ENCODE measurements around the gene FBXL7.

Gene FBXL7

GRCh38 chr5:15489571-15490235 lies 10.3 kb upstream of the FBXL7 start:
- FAIRE-seq (no peak), DNase-seq (ENCODE audit: insufficient read length, low spot score) (no peak)
- no peak for TF ChIP-seq POLR2A (IDR thresholded peaks at IDR 0.05; ENCODE audit: low read depth, low read length)

GRCh38 chr5:15492545-15492944 lies 7.4 kb upstream of the FBXL7 start:
- no peak for TF ChIP-seq POLR2A (IDR thresholded peaks at IDR 0.05; ENCODE audit: low read depth, low read length)
- FAIRE-seq, result no peak

GRCh38 chr5:15493501-15493900 lies 6.5 kb upstream of the FBXL7 start:
- DNase-seq (ENCODE audit: insufficient read length, low spot score) (no peak), FAIRE-seq (no peak)
- no peak for TF ChIP-seq POLR2A (IDR thresholded peaks at IDR 0.05; ENCODE audit: low read depth, low read length)

More at GRCh38 chr5:15492545-15492944, 7.4 kb upstream of the FBXL7 start:
- no peak for DNase-seq (ENCODE audit: insufficient read length, low spot score)

GRCh38 chr5:15495026-15495425 lies 5.0 kb upstream of the FBXL7 start:
- DNase-seq (ENCODE audit: insufficient read length, low spot score) (no peak), FAIRE-seq (no peak)
- TF ChIP-seq POLR2A (IDR thresholded peaks at IDR 0.05; ENCODE audit: low read depth, low read length), result no peak

- DNase-seq (ENCODE audit: insufficient read length, low spot score), result no peak
- no peak for TF ChIP-seq POLR2A (IDR thresholded peaks at IDR 0.05; ENCODE audit: low read depth, low read length)
- FAIRE-seq, result no peak
Measured at GRCh38 chr5:15496886-15497285, 3.1 kb upstream of the FBXL7 start.

DNA sequence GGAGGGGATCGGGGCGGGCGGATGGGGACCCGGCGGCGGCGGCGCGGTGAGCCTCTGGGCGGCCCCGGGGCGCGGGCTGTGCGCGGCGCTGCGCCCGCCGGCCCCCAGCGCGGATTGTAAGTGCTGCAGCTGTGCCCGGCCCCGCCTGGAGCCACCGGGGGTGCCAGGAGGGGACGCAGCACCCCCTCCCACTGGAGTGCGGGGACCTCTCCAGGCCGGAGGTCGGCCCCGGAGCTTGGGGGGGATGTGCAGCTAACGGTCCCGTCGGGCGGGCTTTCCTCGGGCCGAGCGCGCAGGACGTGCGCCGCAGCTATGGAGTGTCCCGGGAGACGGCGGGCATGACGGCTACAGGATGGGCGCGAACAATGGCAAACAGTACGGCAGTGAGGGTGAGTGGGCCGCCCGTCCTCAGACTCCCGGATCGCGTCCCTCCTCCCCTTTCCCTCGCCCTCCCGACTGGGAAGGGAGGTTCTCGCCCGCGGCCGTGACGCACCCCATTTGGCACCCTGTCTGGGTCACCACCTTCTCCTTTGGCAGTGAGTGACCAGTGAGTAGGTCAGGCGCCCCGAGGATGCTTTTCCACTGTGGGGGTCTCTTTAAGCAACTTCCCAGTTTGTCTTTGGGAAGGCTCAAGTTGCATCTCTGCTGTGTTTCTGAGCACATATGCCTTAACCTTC lies 483 bp downstream of the FBXL7 start:
- peak; percentile 68 for TF ChIP-seq POLR2A (IDR thresholded peaks at IDR 0.05; ENCODE audit: low read depth, low read length)
- FAIRE-seq, result no peak
- peak; percentile 79 for DNase-seq (ENCODE audit: insufficient read length, low spot score)

GRCh38 chr5:15501091-15501791 lies 1.3 kb downstream of the FBXL7 start:
- FAIRE-seq (peak; percentile 78), DNase-seq (ENCODE audit: insufficient read length, low spot score) (peak; percentile 53)
- no peak for TF ChIP-seq POLR2A (IDR thresholded peaks at IDR 0.05; ENCODE audit: low read depth, low read length)

GRCh38 chr5:15502208-15502607 lies 2.2 kb downstream of the FBXL7 start:
- FAIRE-seq, result peak; percentile 67
- TF ChIP-seq POLR2A (IDR thresholded peaks at IDR 0.05; ENCODE audit: low read depth, low read length), result no peak
- no peak for DNase-seq (ENCODE audit: insufficient read length, low spot score)

GRCh38 chr5:15506146-15506545 lies 6.2 kb downstream of the FBXL7 start:
- FAIRE-seq (no peak), DNase-seq (ENCODE audit: insufficient read length, low spot score) (no peak)
- TF ChIP-seq POLR2A (IDR thresholded peaks at IDR 0.05; ENCODE audit: low read depth, low read length), result no peak

- no peak for TF ChIP-seq POLR2A (IDR thresholded peaks at IDR 0.05; ENCODE audit: low read depth, low read length)
- peak; percentile 11 for FAIRE-seq
Measured at GRCh38 chr5:15506897-15507296, 6.9 kb downstream of the FBXL7 start.

GRCh38 chr5:15510092-15510491 lies 10.1 kb downstream of the FBXL7 start:
- DNase-seq (ENCODE audit: insufficient read length, low spot score), result no peak
- no peak for TF ChIP-seq POLR2A (IDR thresholded peaks at IDR 0.05; ENCODE audit: low read depth, low read length)
- no peak for FAIRE-seq

More at GRCh38 chr5:15506897-15507296, 6.9 kb downstream of the FBXL7 start:
- no peak for DNase-seq (ENCODE audit: insufficient read length, low spot score)

DNA sequence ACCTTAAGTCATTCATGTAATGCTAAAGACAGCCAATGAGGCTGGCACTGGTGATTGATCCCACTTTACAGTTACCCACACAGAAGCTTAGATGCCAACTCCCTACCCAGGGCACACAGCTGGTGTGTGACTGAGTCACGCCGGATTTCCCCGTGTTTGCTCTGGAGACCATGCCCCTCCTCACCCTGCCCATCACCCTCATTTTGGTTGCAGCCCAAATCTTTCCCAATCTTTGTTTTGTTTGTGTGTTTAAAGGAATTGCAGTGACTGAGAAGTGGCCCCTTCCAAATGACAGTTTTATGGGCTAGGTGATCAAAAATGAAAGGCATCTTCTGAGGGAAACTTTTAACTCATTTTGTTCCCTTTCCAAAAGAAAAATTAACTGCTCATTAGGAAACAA lies 10.9 kb downstream of the FBXL7 start:
- FAIRE-seq (peak; percentile 97), DNase-seq (ENCODE audit: insufficient read length, low spot score) (peak; percentile 26)

GRCh38 chr5:15513431-15513830 lies 13.5 kb downstream of the FBXL7 start:
- FAIRE-seq (no peak), DNase-seq (ENCODE audit: insufficient read length, low spot score) (no peak)
- TF ChIP-seq POLR2A (IDR thresholded peaks at IDR 0.05; ENCODE audit: low read depth, low read length), result no peak

More for the DNA sequence above, 10.9 kb downstream of the FBXL7 start:
- TF ChIP-seq POLR2A (IDR thresholded peaks at IDR 0.05; ENCODE audit: low read depth, low read length), result no peak

GRCh38 chr5:15513911-15514310 lies 13.9 kb downstream of the FBXL7 start:
- TF ChIP-seq POLR2A (IDR thresholded peaks at IDR 0.05; ENCODE audit: low read depth, low read length), result no peak
- no peak for FAIRE-seq
- no peak for DNase-seq (ENCODE audit: insufficient read length, low spot score)

Measured in H54 (cell line).